Stimulated activated CD8-positive, alpha-beta memory T cell treated with anti-CD3 and anti-CD28 coated beads, Interleukin-12 subunit alpha, Interleukin-12 subunit beta, amount 100 ng/mL, for 4 hours (primary cell): ENCODE measurements around the gene OTOF.

Experiments
- DNase-seq: peaks from one replicate; pipeline ENCODE4 v3.0.0-alpha.2; 2020; ENCODE audit warnings: low read depth

Gene OTOF

GRCh38 chr2:26477911-26478253 lies at the start of gene OTOF:
Gene OTOF, minus strand, starts transcription at chr2:26478124.
- DNase-seq: no peak

GRCh38 chr2:26526589-26526988 lies 48.7 kb upstream of the OTOF start:
- DNase-seq: no peak

- DNase-seq: no peak
Measured at GRCh38 chr2:26526105-26526504, 48.2 kb upstream of the OTOF start.

GRCh38 chr2:26523750-26524149 lies 45.8 kb upstream of the OTOF start:
- DNase-seq: no peak

GRCh38 chr2:26522751-26523171 lies 44.8 kb upstream of the OTOF start:
- no peak for DNase-seq

- DNase-seq: no peak
Measured at GRCh38 chr2:26522325-26522724, 44.4 kb upstream of the OTOF start.

GRCh38 chr2:26521913-26522180 lies 43.9 kb upstream of the OTOF start:
- no peak for DNase-seq

GRCh38 chr2:26521054-26521912 lies 43.4 kb upstream of the OTOF start:
- DNase-seq: no peak

GRCh38 chr2:26520148-26520449 lies 42.2 kb upstream of the OTOF start:
- no peak for DNase-seq

GRCh38 chr2:26519396-26520147 lies 41.6 kb upstream of the OTOF start:
- no peak for DNase-seq

GRCh38 chr2:26516781-26517180 lies 38.9 kb upstream of the OTOF start:
- DNase-seq: no peak

- no peak for DNase-seq
Measured at GRCh38 chr2:26516246-26516645, 38.3 kb upstream of the OTOF start.

- DNase-seq: no peak
Measured at GRCh38 chr2:26515771-26516170, 37.8 kb upstream of the OTOF start.

GRCh38 chr2:26514045-26514444 lies 36.1 kb upstream of the OTOF start:
- DNase-seq: no peak

GRCh38 chr2:26513261-26513660 lies 35.3 kb upstream of the OTOF start:
- no peak for DNase-seq

GRCh38 chr2:26511466-26511865 lies 33.5 kb upstream of the OTOF start:
- DNase-seq: no peak

GRCh38 chr2:26510344-26510973 lies 32.5 kb upstream of the OTOF start:
- no peak for DNase-seq

- DNase-seq: no peak
Measured at GRCh38 chr2:26509141-26509540, 31.2 kb upstream of the OTOF start.

GRCh38 chr2:26507932-26508331 lies 30.0 kb upstream of the OTOF start:
- no peak for DNase-seq

- no peak for DNase-seq
Measured at GRCh38 chr2:26507088-26507487, 29.2 kb upstream of the OTOF start.

- no peak for DNase-seq
Measured at GRCh38 chr2:26506279-26506678, 28.4 kb upstream of the OTOF start.

- DNase-seq: no peak
Measured at GRCh38 chr2:26504002-26504401, 26.1 kb upstream of the OTOF start.

- DNase-seq: peak; percentile 58
Measured at GRCh38 chr2:26503231-26503880, 25.4 kb upstream of the OTOF start.
